GM23338 (cell line): ENCODE data around the gene IFNW1. TPM values are rescaled to one million over a fixed set of nuclear protein-coding genes. Genes with fewer than 3 reads are reported as not detected.

Source experiments
- ATAC-seq: fragments of 200-7000 bp; cut with Tn5 transposase; 3 replicates; pipeline ENCODE4 v1.9.1; 2020
- DNase-seq: peaks from one replicate; pipeline ENCODE4 v3.0.0-alpha.2; 2015; ENCODE audit warnings: low spot score
- H2AFZ ChIP-seq: fragments of 200-600 bp; sonication (generic); 2 replicates; pipeline ENCODE4 v1.8.0; 2016; ENCODE audit warnings: antibody characterized with exemption, mild to moderate bottlenecking, moderate library complexity
- H3F3A ChIP-seq: fragments of 200-600 bp; sonication (generic); replicated peaks from 2 replicates; pipeline ENCODE4 v1.8.0; 2017; ENCODE audit warnings: antibody characterized with exemption, mixed run types, low read depth
- H3K27ac ChIP-seq: fragments of 200-600 bp; sonication (generic); 2 replicates; pipeline ENCODE4 v1.6.1; 2016; ENCODE audit warnings: low read depth
- H3K27me3 ChIP-seq: fragments of 200-600 bp; sonication (generic); 2 replicates; pipeline ENCODE4 v1.8.0; 2016; ENCODE audit warnings: mild to moderate bottlenecking, mixed run types, moderate library complexity; ENCODE audit not compliant: insufficient read depth
- H3K36me3 ChIP-seq: fragments of 200-600 bp; sonication (generic); 2 replicates; pipeline ENCODE4 v1.8.0; 2016; ENCODE audit warnings: mild to moderate bottlenecking; ENCODE audit not compliant: insufficient read depth
- H3K4me1 ChIP-seq: fragments of 200-600 bp; sonication (generic); 2 replicates; pipeline ENCODE4 v1.8.0; 2016; ENCODE audit warnings: mild to moderate bottlenecking, moderate library complexity; ENCODE audit not compliant: insufficient read depth
- H3K4me2 ChIP-seq: fragments of 200-600 bp; sonication (generic); 2 replicates; pipeline ENCODE4 v1.7.1; 2017; ENCODE audit warnings: mixed run types
- H3K4me3 ChIP-seq: fragments of 200-600 bp; sonication (generic); 2 replicates; pipeline ENCODE4 v1.6.1; 2016; ENCODE audit warnings: mixed run types
- H3K79me2 ChIP-seq: fragments of 200-600 bp; sonication (generic); replicated peaks from 2 replicates; pipeline ENCODE4 v1.8.0; 2017; ENCODE audit warnings: mild to moderate bottlenecking; ENCODE audit not compliant: insufficient read depth
- H3K9me2 ChIP-seq: fragments of 200-600 bp; sonication (generic); 2 replicates; pipeline ENCODE4 v1.8.0; 2017; ENCODE audit not compliant: insufficient read depth
- H4K20me1 ChIP-seq: fragments of 200-600 bp; sonication (generic); replicated peaks from 2 replicates; pipeline ENCODE4 v1.8.0; 2017; ENCODE audit warnings: mild to moderate bottlenecking; ENCODE audit not compliant: insufficient read depth
- H3K27ac Mint-ChIP-seq: 2 replicates; pipeline ENCODE4 v1.8.0; 2020; ENCODE audit warnings: inconsistent platforms, mild to moderate bottlenecking, moderate library complexity, mixed read lengths
- H3K27me3 Mint-ChIP-seq: 3 replicates; pipeline ENCODE4 v1.8.0; 2022; ENCODE audit warnings: low read depth, mild to moderate bottlenecking, moderate library complexity, mixed read lengths, inconsistent platforms; ENCODE audit not compliant: insufficient read depth, poor library complexity
- H3K36me3 Mint-ChIP-seq: 3 replicates; pipeline ENCODE4 v1.8.0; 2021; ENCODE audit warnings: low read depth, mild to moderate bottlenecking, inconsistent platforms, moderate library complexity, mixed read lengths
- H3K4me1 Mint-ChIP-seq: 3 replicates; pipeline ENCODE4 v1.8.0; 2020; ENCODE audit warnings: mild to moderate bottlenecking, inconsistent platforms, mixed read lengths
- H3K4me3 Mint-ChIP-seq: 3 replicates; pipeline ENCODE4 v1.8.0; 2021; ENCODE audit warnings: moderate library complexity, mild to moderate bottlenecking, inconsistent platforms, mixed read lengths
- H3K9me3 Mint-ChIP-seq: 3 replicates; pipeline ENCODE4 v1.8.0; 2020; ENCODE audit warnings: moderate library complexity, mild to moderate bottlenecking, inconsistent platforms, mixed read lengths
- CREB1 ChIP-seq: fragments of 250-450 bp; sonication (Bioruptor Pico); IDR thresholded peaks from 2 replicates; pipeline ENCODE4 v1.5.0; 2020; ENCODE audit warnings: low read depth, mild to moderate bottlenecking, moderate library complexity
- JUNB ChIP-seq: IDR thresholded peaks from one replicate; pipeline ENCODE4 v1.6.1; 2016; ENCODE audit warnings: antibody characterized with exemption; ENCODE audit not compliant: unreplicated experiment
- NANOG ChIP-seq: IDR thresholded peaks from 2 replicates; pipeline ENCODE4 v1.6.1; 2016; ENCODE audit warnings: antibody characterized with exemption, borderline replicate concordance
- STAT1 ChIP-seq: IDR thresholded peaks from one replicate; pipeline ENCODE4 v1.6.1; 2016; ENCODE audit warnings: antibody characterized with exemption; ENCODE audit not compliant: unreplicated experiment
- ZNF114 ChIP-seq: fragments of 250-450 bp; sonication (Bioruptor Pico); IDR thresholded peaks from 2 replicates; pipeline ENCODE4 v1.5.0; 2020; ENCODE audit warnings: mild to moderate bottlenecking, moderate library complexity
- ZNF331 ChIP-seq: fragments of 250-450 bp; sonication (Bioruptor Pico); IDR thresholded peaks from 2 replicates; pipeline ENCODE4 v1.5.0; 2020; ENCODE audit warnings: low read depth, mild to moderate bottlenecking, moderate library complexity
- ZNF462 ChIP-seq: fragments of 250-450 bp; sonication (Bioruptor Pico); IDR thresholded peaks from 2 replicates; pipeline ENCODE4 v1.5.0; 2020; ENCODE audit warnings: mild to moderate bottlenecking, moderate library complexity
- polyA plus RNA-seq: library from polyadenylated mRNA; unstranded; fragments of >200 nt; fragmentation: Nextera tagmentation; extraction: Ambion mirVana; gene quantifications from 2 replicates; pipeline ENCODE4 v1.2.1, GENCODE V29; 2016
- total RNA-seq: library from RNA; depleted of rRNA; stranded (reverse); fragments of >200 nt; shearing (Covaris generic); gene quantifications from 2 replicates; pipeline ENCODE4 v1.2.3, GENCODE V29; 2014
- TF ChIP-seq, protein P1 (sequence below): IDR thresholded peaks from 2 replicates; pipeline ENCODE4 v1.6.1; 2016; ENCODE audit warnings: antibody characterized with exemption
- TF ChIP-seq, protein P2 (sequence below), 2 experiments: fragments of 200-600 bp in 1 of 2; sonication (generic) in 1 of 2; conservative IDR thresholded peaks; 2 replicates each; pipeline versions ENCODE4 v1.5.1 to v1.6.1; 2016 to 2017; ENCODE audit warnings: antibody characterized with exemption in 2 of 2, low read depth in 2 of 2, mild to moderate bottlenecking in 2 of 2, moderate library complexity in 1 of 2
- TF ChIP-seq, protein P3 (sequence below): IDR thresholded peaks from one replicate; pipeline ENCODE4 v1.6.1; 2018; ENCODE audit warnings: antibody characterized with exemption; ENCODE audit not compliant: unreplicated experiment

Gene IFNW1
- total and polyA plus RNA-seq, 2 experiments from 2014 or later, result not detected

DNA sequence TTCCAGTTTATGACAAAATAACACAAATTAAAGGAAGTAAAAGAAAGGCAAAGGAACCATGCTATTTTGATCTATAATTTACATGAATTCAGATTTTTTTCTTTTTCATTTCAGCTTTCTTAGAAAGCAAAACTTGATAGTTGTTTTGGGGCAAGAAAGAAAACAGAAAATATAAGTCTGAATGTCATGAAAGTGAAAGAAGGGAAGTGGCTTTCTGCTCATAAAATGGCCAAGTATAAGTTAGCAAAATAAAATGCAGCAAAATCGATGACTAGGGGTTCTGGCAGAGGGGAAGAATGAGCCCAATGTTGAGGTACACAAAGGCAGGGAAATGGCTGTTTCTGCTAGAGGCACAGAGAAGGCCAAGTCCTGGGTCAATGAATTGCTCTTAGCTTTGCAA lies 3.0 kb upstream of the IFNW1 start (continued):
- TF ChIP-seq CREB1 (CRISPR knock-in tag), result no peak
- TF ChIP-seq NANOG, result no peak
- no peak for TF ChIP-seq ZNF331 (CRISPR knock-in tag)
- no peak for TF ChIP-seq ZNF114 (CRISPR knock-in tag)
- TF ChIP-seq, protein P1, sequence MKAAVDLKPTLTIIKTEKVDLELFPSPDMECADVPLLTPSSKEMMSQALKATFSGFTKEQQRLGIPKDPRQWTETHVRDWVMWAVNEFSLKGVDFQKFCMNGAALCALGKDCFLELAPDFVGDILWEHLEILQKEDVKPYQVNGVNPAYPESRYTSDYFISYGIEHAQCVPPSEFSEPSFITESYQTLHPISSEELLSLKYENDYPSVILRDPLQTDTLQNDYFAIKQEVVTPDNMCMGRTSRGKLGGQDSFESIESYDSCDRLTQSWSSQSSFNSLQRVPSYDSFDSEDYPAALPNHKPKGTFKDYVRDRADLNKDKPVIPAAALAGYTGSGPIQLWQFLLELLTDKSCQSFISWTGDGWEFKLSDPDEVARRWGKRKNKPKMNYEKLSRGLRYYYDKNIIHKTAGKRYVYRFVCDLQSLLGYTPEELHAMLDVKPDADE, result no peak

DNA sequence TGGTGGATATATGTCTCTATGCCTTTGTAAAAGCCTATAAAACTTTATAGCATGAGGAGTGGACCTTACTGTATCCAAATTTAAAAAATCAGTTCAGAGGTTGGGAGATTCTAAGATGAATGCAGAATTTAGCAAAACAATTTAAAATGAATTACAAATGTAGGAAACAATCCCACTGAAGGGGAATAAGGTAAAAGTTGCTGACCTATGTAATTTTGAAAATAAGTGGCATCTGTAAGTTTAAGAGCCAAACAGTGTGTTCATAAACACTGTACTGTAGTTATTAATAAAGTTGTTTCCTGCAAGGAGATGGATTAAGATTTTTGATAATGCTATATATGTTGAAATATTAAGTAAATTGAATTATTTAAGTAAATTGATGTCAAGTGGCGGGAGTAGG lies 4.6 kb downstream of the IFNW1 start:
- no peaks in the 10 kb centered on the region for H3K9me3 Mint-ChIP-seq
- no peaks in the 10 kb centered on the region for H3F3A ChIP-seq

More for the DNA sequence above, 4.6 kb downstream of the IFNW1 start:
- Histone ChIP-seq H3K79me2 (no peaks in the 10 kb centered on the region), H3K4me2 (no peak overlapping the region), H3K9me2 (no peaks in the 10 kb centered on the region), H3K27me3 (no peaks in the 10 kb centered on the region), H2AFZ (no peak overlapping the region), H3K4me3 (no peak overlapping the region), H4K20me1 (no peaks in the 10 kb centered on the region), H3K27ac (no peak overlapping the region), H3K4me1 (no peaks in the 10 kb centered on the region), H3K36me3 (no peaks in the 10 kb centered on the region)
- TF ChIP-seq ZNF462 (CRISPR knock-in tag) (no peak), JUNB (no peak), ZNF331 (CRISPR knock-in tag) (no peak), CREB1 (CRISPR knock-in tag) (no peak), ZNF114 (CRISPR knock-in tag) (no peak), NANOG (no peak), STAT1 (no peak)
- TF ChIP-seq, protein P2, sequence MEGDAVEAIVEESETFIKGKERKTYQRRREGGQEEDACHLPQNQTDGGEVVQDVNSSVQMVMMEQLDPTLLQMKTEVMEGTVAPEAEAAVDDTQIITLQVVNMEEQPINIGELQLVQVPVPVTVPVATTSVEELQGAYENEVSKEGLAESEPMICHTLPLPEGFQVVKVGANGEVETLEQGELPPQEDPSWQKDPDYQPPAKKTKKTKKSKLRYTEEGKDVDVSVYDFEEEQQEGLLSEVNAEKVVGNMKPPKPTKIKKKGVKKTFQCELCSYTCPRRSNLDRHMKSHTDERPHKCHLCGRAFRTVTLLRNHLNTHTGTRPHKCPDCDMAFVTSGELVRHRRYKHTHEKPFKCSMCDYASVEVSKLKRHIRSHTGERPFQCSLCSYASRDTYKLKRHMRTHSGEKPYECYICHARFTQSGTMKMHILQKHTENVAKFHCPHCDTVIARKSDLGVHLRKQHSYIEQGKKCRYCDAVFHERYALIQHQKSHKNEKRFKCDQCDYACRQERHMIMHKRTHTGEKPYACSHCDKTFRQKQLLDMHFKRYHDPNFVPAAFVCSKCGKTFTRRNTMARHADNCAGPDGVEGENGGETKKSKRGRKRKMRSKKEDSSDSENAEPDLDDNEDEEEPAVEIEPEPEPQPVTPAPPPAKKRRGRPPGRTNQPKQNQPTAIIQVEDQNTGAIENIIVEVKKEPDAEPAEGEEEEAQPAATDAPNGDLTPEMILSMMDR (conservative IDR thresholded peaks at IDR 0.05; ENCODE audit: low read depth in 2 of 2), result no peak
- TF ChIP-seq, protein P3, sequence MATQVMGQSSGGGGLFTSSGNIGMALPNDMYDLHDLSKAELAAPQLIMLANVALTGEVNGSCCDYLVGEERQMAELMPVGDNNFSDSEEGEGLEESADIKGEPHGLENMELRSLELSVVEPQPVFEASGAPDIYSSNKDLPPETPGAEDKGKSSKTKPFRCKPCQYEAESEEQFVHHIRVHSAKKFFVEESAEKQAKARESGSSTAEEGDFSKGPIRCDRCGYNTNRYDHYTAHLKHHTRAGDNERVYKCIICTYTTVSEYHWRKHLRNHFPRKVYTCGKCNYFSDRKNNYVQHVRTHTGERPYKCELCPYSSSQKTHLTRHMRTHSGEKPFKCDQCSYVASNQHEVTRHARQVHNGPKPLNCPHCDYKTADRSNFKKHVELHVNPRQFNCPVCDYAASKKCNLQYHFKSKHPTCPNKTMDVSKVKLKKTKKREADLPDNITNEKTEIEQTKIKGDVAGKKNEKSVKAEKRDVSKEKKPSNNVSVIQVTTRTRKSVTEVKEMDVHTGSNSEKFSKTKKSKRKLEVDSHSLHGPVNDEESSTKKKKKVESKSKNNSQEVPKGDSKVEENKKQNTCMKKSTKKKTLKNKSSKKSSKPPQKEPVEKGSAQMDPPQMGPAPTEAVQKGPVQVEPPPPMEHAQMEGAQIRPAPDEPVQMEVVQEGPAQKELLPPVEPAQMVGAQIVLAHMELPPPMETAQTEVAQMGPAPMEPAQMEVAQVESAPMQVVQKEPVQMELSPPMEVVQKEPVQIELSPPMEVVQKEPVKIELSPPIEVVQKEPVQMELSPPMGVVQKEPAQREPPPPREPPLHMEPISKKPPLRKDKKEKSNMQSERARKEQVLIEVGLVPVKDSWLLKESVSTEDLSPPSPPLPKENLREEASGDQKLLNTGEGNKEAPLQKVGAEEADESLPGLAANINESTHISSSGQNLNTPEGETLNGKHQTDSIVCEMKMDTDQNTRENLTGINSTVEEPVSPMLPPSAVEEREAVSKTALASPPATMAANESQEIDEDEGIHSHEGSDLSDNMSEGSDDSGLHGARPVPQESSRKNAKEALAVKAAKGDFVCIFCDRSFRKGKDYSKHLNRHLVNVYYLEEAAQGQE, result no peak
- Mint-ChIP-seq H3K36me3 (no peaks in the 10 kb centered on the region), H3K27me3 (peaks cover 3% of the 10 kb centered on the region), H3K27ac (no peak overlapping the region), H3K4me1 (no peaks in the 10 kb centered on the region), H3K4me3 (no peak overlapping the region)
- DNase-seq, result no peak
- ATAC-seq, result no peak
